Endothelial cell of umbilical vein (primary cell): ENCODE measurements around the gene OPTN. TPM values are rescaled to one million over a fixed set of nuclear protein-coding genes. Genes with fewer than 3 reads are reported as not detected.

Source experiments
- BruUV-seq: library from RNA; stranded (reverse); fragments of 400-500 nt; replicated peaks from 2 replicates; lab custom pipeline; 2021; lab: Mats Ljungman, UMichigan
- CTCF ChIA-PET: fragments of 300-600, 350-600 bp; sonication (Branson Sonifier 250); formaldehyde crosslinking; loops from one replicate; lab custom pipeline; 2021; ENCODE audit warnings: antibody characterized with exemption, inconsistent platforms; lab: Charles Lee
- POLR2A ChIA-PET: fragments of 300-600, 350-600 bp; sonication (Branson Sonifier 250); formaldehyde crosslinking; loops from one replicate; lab custom pipeline; 2021; ENCODE audit warnings: antibody characterized with exemption, inconsistent platforms; lab: Charles Lee
- DNase-seq: peaks from one replicate; pipeline ENCODE4 v3.0.0-alpha.2; 2011; ENCODE audit warnings: low read depth, low spot score
- FAIRE-seq: peaks from 2 replicates; lab custom pipeline; 2011; peaks lifted over from hg19 to GRCh38; lab: Jason Lieb, UNC
- H2AFZ ChIP-seq: 2 replicates; pipeline ENCODE4 v1.6.0; 2012; ENCODE audit warnings: low read depth, low read length, control low read depth, inconsistent platforms
- H3K27ac ChIP-seq: 2 replicates; pipeline ENCODE4 v1.5.1; 2011; ENCODE audit warnings: low read depth, mild to moderate bottlenecking, control low read depth, low read length, moderate library complexity; ENCODE audit not compliant: insufficient read depth
- H3K27me3 ChIP-seq, 2 experiments: 2 replicates each; pipeline versions ENCODE4 v1.6.0 to v1.6.1; 2011; ENCODE audit warnings: low read length in 2 of 2, mixed read lengths in 1 of 2; ENCODE audit not compliant: control insufficient read depth in 2 of 2, insufficient read depth in 2 of 2
- H3K36me3 ChIP-seq, 2 experiments: 2 replicates in 1 of 2; 3 replicates in 1 of 2; pipeline ENCODE4 v1.5.1; 2011; ENCODE audit warnings: low read length in 2 of 2, mild to moderate bottlenecking in 1 of 2, moderate library complexity in 1 of 2; ENCODE audit not compliant: control insufficient read depth in 2 of 2, insufficient read depth in 2 of 2; ENCODE audit errors: extremely low read depth in 1 of 2
- H3K4me1 ChIP-seq: 3 replicates; pipeline ENCODE4 v1.5.1; 2011; ENCODE audit warnings: mild to moderate bottlenecking, low read length; ENCODE audit not compliant: control insufficient read depth, insufficient read depth; ENCODE audit errors: extremely low read depth
- H3K4me2 ChIP-seq: 2 replicates; pipeline ENCODE4 v1.6.1; 2011; ENCODE audit warnings: low read length, control low read depth, mixed read lengths; ENCODE audit not compliant: insufficient read depth
- H3K4me3 ChIP-seq, 3 experiments: fragments of 200-600 bp in 1 of 3; sonication (generic), shearing (Covaris generic) in 1 of 3; replicated peaks in 1 of 3; 2 replicates each; pipeline ENCODE4 v1.5.1; 2011 to 2016; ENCODE audit warnings: control low read depth in 3 of 3, low read length in 3 of 3, mild to moderate bottlenecking in 2 of 3, inconsistent platforms in 1 of 3, low read depth in 1 of 3, moderate library complexity in 1 of 3; ENCODE audit not compliant: insufficient read depth in 1 of 3
- H3K79me2 ChIP-seq: 2 replicates; pipeline ENCODE4 v1.6.0; 2012; ENCODE audit warnings: low read length, inconsistent platforms; ENCODE audit not compliant: control insufficient read depth, insufficient read depth
- H3K9ac ChIP-seq: replicated peaks from 2 replicates; pipeline ENCODE3; 2011; ENCODE audit warnings: low read length, control low read depth; ENCODE audit not compliant: insufficient read depth; ENCODE audit errors: extremely low read depth
- H3K9me1 ChIP-seq: replicated peaks from 3 replicates; pipeline ENCODE4 v1.6.0; 2011; ENCODE audit warnings: mild to moderate bottlenecking, low read length; ENCODE audit not compliant: control insufficient read depth, insufficient read depth; ENCODE audit errors: extremely low read depth
- H3K9me3 ChIP-seq: replicated peaks from 2 replicates; pipeline ENCODE4 v1.5.1; 2012; ENCODE audit warnings: low read length, inconsistent platforms; ENCODE audit not compliant: control insufficient read depth, insufficient read depth
- H4K20me1 ChIP-seq: replicated peaks from 2 replicates; pipeline ENCODE3; 2011; ENCODE audit warnings: mild to moderate bottlenecking, low read length; ENCODE audit not compliant: control insufficient read depth, insufficient read depth; ENCODE audit errors: extremely low read depth
- EZH2 ChIP-seq: IDR thresholded peaks from 2 replicates; pipeline ENCODE4 v1.6.1; 2012; ENCODE audit warnings: borderline replicate concordance, low read depth, mild to moderate bottlenecking, moderate library complexity, low read length, inconsistent platforms; ENCODE audit not compliant: severe bottlenecking
- FOS ChIP-seq: IDR thresholded peaks from 2 replicates; pipeline ENCODE4 v1.6.1; 2011; ENCODE audit warnings: mild to moderate bottlenecking, low read length, moderate library complexity, borderline replicate concordance; ENCODE audit not compliant: insufficient read depth
- GATA2 ChIP-seq: IDR thresholded peaks from 2 replicates; pipeline ENCODE4 v1.7.0; 2011; ENCODE audit warnings: low read depth, mild to moderate bottlenecking, moderate library complexity, mixed read lengths, low read length; ENCODE audit not compliant: insufficient read length, insufficient read depth
- JUN ChIP-seq: IDR thresholded peaks from 2 replicates; pipeline ENCODE4 v1.6.1; 2011; ENCODE audit warnings: borderline replicate concordance, low read depth; ENCODE audit not compliant: insufficient read length, insufficient read depth
- MYC ChIP-seq: IDR thresholded peaks from one replicate; pipeline ENCODE4 v1.6.1; 2011; ENCODE audit warnings: mild to moderate bottlenecking, low read depth, low read length
- POLR2A ChIP-seq: IDR thresholded peaks from 2 replicates; pipeline ENCODE4 v1.6.1; 2012; ENCODE audit warnings: low read depth, mild to moderate bottlenecking, control low read depth, low read length
- POLR2AphosphoS5 ChIP-seq: IDR thresholded peaks from 2 replicates; pipeline ENCODE4 v1.6.1; 2012; ENCODE audit warnings: low read depth, mild to moderate bottlenecking, control low read depth, low read length, moderate library complexity; ENCODE audit not compliant: insufficient read depth
- dilution Hi-C: fragments of 300-500 bp; cut with MboI; formaldehyde crosslinking; loops from one replicate; pipeline ENCODE4 v1.15.0; 2019; ENCODE audit warnings: low sequenced_read_pairs; ENCODE audit not compliant: extremely low pct_ligation_motif_present
- intact Hi-C: fragments of 100-400 bp; cut with micrococcal nuclease; formaldehyde crosslinking; loops from one replicate; pipeline ENCODE4 v1.10.0; 2022
- polyA plus RNA-seq, 4 experiments: library from polyadenylated mRNA; depleted of rRNA in 3 of 4; stranded (reverse) in 3 of 4; unstranded in 1 of 4; fragments of >200 nt; gene quantifications; 2 replicates each; pipeline versions ENCODE4 v1.2.1 to v1.2.3, GENCODE V29; 2011 to 2012; ENCODE audit warnings: missing spikeins in 1 of 4
- total RNA-seq: library from RNA; stranded (reverse); gene quantifications from 2 replicates; pipeline ENCODE4 v1.2.3, GENCODE V29; 2021
- TF ChIP-seq, protein P1 (sequence below), 2 donors: IDR thresholded peaks; 1 replicate in 1 of 2; 2 replicates in 1 of 2; pipeline ENCODE4 v1.5.1; 2011; ENCODE audit warnings: low read length in 2 of 2, mild to moderate bottlenecking in 2 of 2, moderate library complexity in 2 of 2, control low read depth in 1 of 2, inconsistent platforms in 1 of 2, low read depth in 1 of 2; ENCODE audit not compliant: insufficient read depth in 1 of 2; ENCODE audit errors: extremely low read depth in 1 of 2
- TF ChIP-seq, protein P2 (sequence below): IDR thresholded peaks from 2 replicates; pipeline ENCODE4 v1.6.1; 2011; ENCODE audit not compliant: insufficient read depth, insufficient read length

Gene OPTN
- total and polyA plus RNA-seq, 2 donors (not counting 3 experiments of a cell fraction or from before 2014, with no cell fraction given), result 22.7 to 94.2 TPM

DNA sequence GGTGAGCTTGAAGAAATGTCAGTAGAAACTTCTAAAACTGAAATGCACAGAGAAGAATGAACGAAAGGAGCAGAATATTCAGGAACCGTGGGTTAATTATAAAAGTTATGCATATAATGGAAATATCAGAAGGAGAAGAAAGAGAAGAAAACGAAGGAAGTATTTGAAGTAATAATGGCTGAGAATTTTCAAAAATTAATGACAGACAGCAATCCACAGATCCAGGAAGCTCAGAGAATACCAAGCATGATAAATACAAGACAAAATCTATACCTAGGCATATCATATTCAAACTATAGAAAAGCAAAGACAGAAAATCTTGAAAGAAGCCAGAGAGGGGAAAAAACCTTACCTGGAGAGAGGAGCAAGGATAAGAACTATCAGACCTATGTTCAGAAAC, 44.9 kb downstream of the OPTN start:
- no peaks in the 10 kb centered on the region for H3K9me1 ChIP-seq
- FAIRE-seq (no peak), DNase-seq (no peak)
- H3K79me2 ChIP-seq, result no peaks in the 10 kb centered on the region
- H4K20me1 ChIP-seq, result no peaks in the 10 kb centered on the region
- no peak overlapping the region for H2AFZ ChIP-seq
- CTCF ChIA-PET, result no interaction called here
- H3K4me1 ChIP-seq, result no peaks in the 10 kb centered on the region
- intact Hi-C loops, result no loop called here
- H3K4me3 ChIP-seq, result no peak overlapping the region
- H3K27me3 ChIP-seq, result no peaks in the 10 kb centered on the region
- no peaks in the 10 kb centered on the region for H3K9me3 ChIP-seq
- dilution Hi-C loops, result no loop called here
- H3K36me3 ChIP-seq, result peaks cover 4 to 14% of the 10 kb centered on the region in 2 experiments
- BruUV-seq, result no TSS peak
- H3K4me2 ChIP-seq, result no peak overlapping the region
- POLR2A ChIA-PET, result no interaction called here
- no peak overlapping the region for H3K9ac ChIP-seq
- no peak overlapping the region for H3K27ac ChIP-seq
- TF ChIP-seq FOS (no peak), JUN (no peak), EZH2 (no peak), MYC (no peak), POLR2AphosphoS5 (no peak), GATA2 (no peak), POLR2A (no peak)
- TF ChIP-seq, protein P1, sequence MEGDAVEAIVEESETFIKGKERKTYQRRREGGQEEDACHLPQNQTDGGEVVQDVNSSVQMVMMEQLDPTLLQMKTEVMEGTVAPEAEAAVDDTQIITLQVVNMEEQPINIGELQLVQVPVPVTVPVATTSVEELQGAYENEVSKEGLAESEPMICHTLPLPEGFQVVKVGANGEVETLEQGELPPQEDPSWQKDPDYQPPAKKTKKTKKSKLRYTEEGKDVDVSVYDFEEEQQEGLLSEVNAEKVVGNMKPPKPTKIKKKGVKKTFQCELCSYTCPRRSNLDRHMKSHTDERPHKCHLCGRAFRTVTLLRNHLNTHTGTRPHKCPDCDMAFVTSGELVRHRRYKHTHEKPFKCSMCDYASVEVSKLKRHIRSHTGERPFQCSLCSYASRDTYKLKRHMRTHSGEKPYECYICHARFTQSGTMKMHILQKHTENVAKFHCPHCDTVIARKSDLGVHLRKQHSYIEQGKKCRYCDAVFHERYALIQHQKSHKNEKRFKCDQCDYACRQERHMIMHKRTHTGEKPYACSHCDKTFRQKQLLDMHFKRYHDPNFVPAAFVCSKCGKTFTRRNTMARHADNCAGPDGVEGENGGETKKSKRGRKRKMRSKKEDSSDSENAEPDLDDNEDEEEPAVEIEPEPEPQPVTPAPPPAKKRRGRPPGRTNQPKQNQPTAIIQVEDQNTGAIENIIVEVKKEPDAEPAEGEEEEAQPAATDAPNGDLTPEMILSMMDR (IDR thresholded peaks at IDR 0.05; ENCODE audit: extremely low read depth in 1 of 2, insufficient read depth in 1 of 2, low read depth in 1 of 2, low read length in 2 of 2), result no peak
- TF ChIP-seq, protein P2, sequence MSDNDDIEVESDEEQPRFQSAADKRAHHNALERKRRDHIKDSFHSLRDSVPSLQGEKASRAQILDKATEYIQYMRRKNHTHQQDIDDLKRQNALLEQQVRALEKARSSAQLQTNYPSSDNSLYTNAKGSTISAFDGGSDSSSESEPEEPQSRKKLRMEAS, result no peak
